Astrocyte of the spinal cord (primary cell): ENCODE data around the gene EPHB3.

Source experiments
- DNase-seq: peaks from one replicate; pipeline ENCODE4 v3.0.0; 2011; ENCODE audit warnings: low read depth, low spot score
- H3K4me3 ChIP-seq: 2 replicates; pipeline ENCODE4 v1.5.1; 2011; ENCODE audit warnings: low read depth, mild to moderate bottlenecking, low read length, moderate library complexity
- CTCF ChIP-seq: IDR thresholded peaks from 2 replicates; pipeline ENCODE4 v1.5.1; 2012; ENCODE audit warnings: low read depth, mild to moderate bottlenecking, low read length, inconsistent platforms
- in situ Hi-C: cut with HindIII; loops from 2 replicates; pipeline ENCODE4 v1.10.0; 2017; ENCODE audit warnings: low sequenced_read_pairs

Gene EPHB3

GRCh38 chr3:184631472-184631861 lies 69.9 kb downstream of the EPHB3 start:
- no peak for TF ChIP-seq CTCF
- DNase-seq: no peak
- in situ Hi-C loops: no loop called here
- H3K4me3 ChIP-seq: no peak overlapping the region
